Vagina (tissue), 2 donors: ENCODE results near the gene SPACA4.

Experiments used
- CTCF ChIP-seq, 3 experiments: fragments of 450-650 bp in 2 of 3; fragments of 200-600 bp in 1 of 3; sonication (generic) in 1 of 3; IDR thresholded peaks; one replicate each; pipeline ENCODE4 v1.5.1; 2017 to 2019; ENCODE audit warnings: antibody characterized with exemption in 3 of 3, mild to moderate bottlenecking in 2 of 3, moderate library complexity in 2 of 3
- POLR2A ChIP-seq, 2 donors: fragments of 450-650 bp; IDR thresholded peaks; one replicate each; pipeline ENCODE4 v1.6.1; 2017; ENCODE audit warnings: antibody characterized with exemption in 2 of 2, mild to moderate bottlenecking in 2 of 2, moderate library complexity in 2 of 2
- POLR2AphosphoS5 ChIP-seq, 2 donors: sonication (generic); formaldehyde crosslinking; IDR thresholded peaks; one replicate each; pipeline ENCODE4 v1.9.0; 2017; ENCODE audit warnings: antibody characterized with exemption in 2 of 2, mild to moderate bottlenecking in 2 of 2, low read depth in 1 of 2; ENCODE audit not compliant: insufficient read depth in 1 of 2

- TF ChIP-seq POLR2AphosphoS5 (IDR thresholded peaks at IDR 0.05; ENCODE audit: insufficient read depth in 1 of 2, low read depth in 1 of 2), result no peak
- TF ChIP-seq CTCF (IDR thresholded peaks at IDR 0.05), result no peak
- TF ChIP-seq POLR2A (IDR thresholded peaks at IDR 0.05), result no peak
These were observed 33.2 kb downstream of the SPACA4 start for GRCh38 chr19:48639483-48640375.
